ENCODE data around the gene GNMT.

- no peak for TF ChIP-seq TAF1 (IDR thresholded peaks at IDR 0.05; ENCODE audit: low read depth, low read length)
- no peak for TF ChIP-seq POLR2AphosphoS5 (IDR thresholded peaks at IDR 0.05; ENCODE audit: low read depth, low read length)
- TF ChIP-seq, protein P1, sequence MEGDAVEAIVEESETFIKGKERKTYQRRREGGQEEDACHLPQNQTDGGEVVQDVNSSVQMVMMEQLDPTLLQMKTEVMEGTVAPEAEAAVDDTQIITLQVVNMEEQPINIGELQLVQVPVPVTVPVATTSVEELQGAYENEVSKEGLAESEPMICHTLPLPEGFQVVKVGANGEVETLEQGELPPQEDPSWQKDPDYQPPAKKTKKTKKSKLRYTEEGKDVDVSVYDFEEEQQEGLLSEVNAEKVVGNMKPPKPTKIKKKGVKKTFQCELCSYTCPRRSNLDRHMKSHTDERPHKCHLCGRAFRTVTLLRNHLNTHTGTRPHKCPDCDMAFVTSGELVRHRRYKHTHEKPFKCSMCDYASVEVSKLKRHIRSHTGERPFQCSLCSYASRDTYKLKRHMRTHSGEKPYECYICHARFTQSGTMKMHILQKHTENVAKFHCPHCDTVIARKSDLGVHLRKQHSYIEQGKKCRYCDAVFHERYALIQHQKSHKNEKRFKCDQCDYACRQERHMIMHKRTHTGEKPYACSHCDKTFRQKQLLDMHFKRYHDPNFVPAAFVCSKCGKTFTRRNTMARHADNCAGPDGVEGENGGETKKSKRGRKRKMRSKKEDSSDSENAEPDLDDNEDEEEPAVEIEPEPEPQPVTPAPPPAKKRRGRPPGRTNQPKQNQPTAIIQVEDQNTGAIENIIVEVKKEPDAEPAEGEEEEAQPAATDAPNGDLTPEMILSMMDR (IDR thresholded peaks at IDR 0.05; ENCODE audit: control extremely low read depth in 1 of 3, insufficient read depth in 1 of 3, low read depth in 1 of 3, low read length in 3 of 3): no peak
- TF ChIP-seq EZH2 (IDR thresholded peaks at IDR 0.05; ENCODE audit: low read depth, low read length, severe bottlenecking): no peak
- no peak for TF ChIP-seq TEAD4 (IDR thresholded peaks at IDR 0.05; ENCODE audit: low read depth, low read length)
- TF ChIP-seq, protein P2, sequence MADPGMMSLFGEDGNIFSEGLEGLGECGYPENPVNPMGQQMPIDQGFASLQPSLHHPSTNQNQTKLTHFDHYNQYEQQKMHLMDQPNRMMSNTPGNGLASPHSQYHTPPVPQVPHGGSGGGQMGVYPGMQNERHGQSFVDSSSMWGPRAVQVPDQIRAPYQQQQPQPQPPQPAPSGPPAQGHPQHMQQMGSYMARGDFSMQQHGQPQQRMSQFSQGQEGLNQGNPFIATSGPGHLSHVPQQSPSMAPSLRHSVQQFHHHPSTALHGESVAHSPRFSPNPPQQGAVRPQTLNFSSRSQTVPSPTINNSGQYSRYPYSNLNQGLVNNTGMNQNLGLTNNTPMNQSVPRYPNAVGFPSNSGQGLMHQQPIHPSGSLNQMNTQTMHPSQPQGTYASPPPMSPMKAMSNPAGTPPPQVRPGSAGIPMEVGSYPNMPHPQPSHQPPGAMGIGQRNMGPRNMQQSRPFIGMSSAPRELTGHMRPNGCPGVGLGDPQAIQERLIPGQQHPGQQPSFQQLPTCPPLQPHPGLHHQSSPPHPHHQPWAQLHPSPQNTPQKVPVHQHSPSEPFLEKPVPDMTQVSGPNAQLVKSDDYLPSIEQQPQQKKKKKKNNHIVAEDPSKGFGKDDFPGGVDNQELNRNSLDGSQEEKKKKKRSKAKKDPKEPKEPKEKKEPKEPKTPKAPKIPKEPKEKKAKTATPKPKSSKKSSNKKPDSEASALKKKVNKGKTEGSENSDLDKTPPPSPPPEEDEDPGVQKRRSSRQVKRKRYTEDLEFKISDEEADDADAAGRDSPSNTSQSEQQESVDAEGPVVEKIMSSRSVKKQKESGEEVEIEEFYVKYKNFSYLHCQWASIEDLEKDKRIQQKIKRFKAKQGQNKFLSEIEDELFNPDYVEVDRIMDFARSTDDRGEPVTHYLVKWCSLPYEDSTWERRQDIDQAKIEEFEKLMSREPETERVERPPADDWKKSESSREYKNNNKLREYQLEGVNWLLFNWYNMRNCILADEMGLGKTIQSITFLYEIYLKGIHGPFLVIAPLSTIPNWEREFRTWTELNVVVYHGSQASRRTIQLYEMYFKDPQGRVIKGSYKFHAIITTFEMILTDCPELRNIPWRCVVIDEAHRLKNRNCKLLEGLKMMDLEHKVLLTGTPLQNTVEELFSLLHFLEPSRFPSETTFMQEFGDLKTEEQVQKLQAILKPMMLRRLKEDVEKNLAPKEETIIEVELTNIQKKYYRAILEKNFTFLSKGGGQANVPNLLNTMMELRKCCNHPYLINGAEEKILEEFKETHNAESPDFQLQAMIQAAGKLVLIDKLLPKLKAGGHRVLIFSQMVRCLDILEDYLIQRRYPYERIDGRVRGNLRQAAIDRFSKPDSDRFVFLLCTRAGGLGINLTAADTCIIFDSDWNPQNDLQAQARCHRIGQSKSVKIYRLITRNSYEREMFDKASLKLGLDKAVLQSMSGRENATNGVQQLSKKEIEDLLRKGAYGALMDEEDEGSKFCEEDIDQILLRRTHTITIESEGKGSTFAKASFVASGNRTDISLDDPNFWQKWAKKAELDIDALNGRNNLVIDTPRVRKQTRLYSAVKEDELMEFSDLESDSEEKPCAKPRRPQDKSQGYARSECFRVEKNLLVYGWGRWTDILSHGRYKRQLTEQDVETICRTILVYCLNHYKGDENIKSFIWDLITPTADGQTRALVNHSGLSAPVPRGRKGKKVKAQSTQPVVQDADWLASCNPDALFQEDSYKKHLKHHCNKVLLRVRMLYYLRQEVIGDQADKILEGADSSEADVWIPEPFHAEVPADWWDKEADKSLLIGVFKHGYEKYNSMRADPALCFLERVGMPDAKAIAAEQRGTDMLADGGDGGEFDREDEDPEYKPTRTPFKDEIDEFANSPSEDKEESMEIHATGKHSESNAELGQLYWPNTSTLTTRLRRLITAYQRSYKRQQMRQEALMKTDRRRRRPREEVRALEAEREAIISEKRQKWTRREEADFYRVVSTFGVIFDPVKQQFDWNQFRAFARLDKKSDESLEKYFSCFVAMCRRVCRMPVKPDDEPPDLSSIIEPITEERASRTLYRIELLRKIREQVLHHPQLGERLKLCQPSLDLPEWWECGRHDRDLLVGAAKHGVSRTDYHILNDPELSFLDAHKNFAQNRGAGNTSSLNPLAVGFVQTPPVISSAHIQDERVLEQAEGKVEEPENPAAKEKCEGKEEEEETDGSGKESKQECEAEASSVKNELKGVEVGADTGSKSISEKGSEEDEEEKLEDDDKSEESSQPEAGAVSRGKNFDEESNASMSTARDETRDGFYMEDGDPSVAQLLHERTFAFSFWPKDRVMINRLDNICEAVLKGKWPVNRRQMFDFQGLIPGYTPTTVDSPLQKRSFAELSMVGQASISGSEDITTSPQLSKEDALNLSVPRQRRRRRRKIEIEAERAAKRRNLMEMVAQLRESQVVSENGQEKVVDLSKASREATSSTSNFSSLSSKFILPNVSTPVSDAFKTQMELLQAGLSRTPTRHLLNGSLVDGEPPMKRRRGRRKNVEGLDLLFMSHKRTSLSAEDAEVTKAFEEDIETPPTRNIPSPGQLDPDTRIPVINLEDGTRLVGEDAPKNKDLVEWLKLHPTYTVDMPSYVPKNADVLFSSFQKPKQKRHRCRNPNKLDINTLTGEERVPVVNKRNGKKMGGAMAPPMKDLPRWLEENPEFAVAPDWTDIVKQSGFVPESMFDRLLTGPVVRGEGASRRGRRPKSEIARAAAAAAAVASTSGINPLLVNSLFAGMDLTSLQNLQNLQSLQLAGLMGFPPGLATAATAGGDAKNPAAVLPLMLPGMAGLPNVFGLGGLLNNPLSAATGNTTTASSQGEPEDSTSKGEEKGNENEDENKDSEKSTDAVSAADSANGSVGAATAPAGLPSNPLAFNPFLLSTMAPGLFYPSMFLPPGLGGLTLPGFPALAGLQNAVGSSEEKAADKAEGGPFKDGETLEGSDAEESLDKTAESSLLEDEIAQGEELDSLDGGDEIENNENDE (IDR thresholded peaks at IDR 0.05; ENCODE audit: insufficient replicate concordance, low read length): no peak
- TF ChIP-seq JUND (IDR thresholded peaks at IDR 0.05; ENCODE audit: low read length): no peak
- no peak for TF ChIP-seq POLR2A (IDR thresholded peaks at IDR 0.05; ENCODE audit: control extremely low read depth in 1 of 2, low read depth in 2 of 2, low read length in 2 of 2)
- no peak for TF ChIP-seq RAD21 (IDR thresholded peaks at IDR 0.05 in 1 of 2, conservative IDR thresholded peaks at IDR 0.05 in 1 of 2; ENCODE audit: low read depth in 2 of 2, low read length in 2 of 2)
Observed at GRCh38 chr6:42967228-42967627, 6.7 kb downstream of the GNMT start.

All from H1 (cell line).